ENCODE results near the gene SORCS2. TPM values are rescaled to one million over a fixed set of nuclear protein-coding genes. Genes with fewer than 3 reads are reported as not detected.

The SORCS2 gene
- total and polyA plus RNA-seq, 2 donors (not counting 1 experiment from before 2014, with no cell fraction given) = not detected

GRCh38 chr4:7434141-7434765, 241.9 kb downstream of the SORCS2 start:
- POLR2A ChIA-PET = no interaction called here
- TF ChIP-seq CTCF (IDR thresholded peaks at IDR 0.05) (no peak), EZH2 (IDR thresholded peaks at IDR 0.05; ENCODE audit: borderline replicate concordance, insufficient read depth, low read depth, low read length, poor library complexity, severe bottlenecking) (no peak)

GRCh38 chr4:7434766-7435150, 242.4 kb downstream of the SORCS2 start, which contains the start of gene PSAPL1:
Gene PSAPL1 (minus strand): TSS chr4:7434930. CDS start chr4:7434879, 51 bp downstream.
- Histone ChIP-seq H3K4me1 (ENCODE audit: control insufficient read depth in 2 of 2, insufficient read depth in 2 of 2, low read length in 2 of 2) (no peaks in the 10 kb centered on the region), H3K9ac (ENCODE audit: low read length) (no peak within 1 kb of the TSS), H2AFZ (ENCODE audit: insufficient read depth, low read depth, low read length, poor library complexity, severe bottlenecking) (no peak within 1 kb of the TSS), H3K27ac (ENCODE audit: low read length in 2 of 2) (no peak within 1 kb of the TSS), H3K27me3 (replicated peaks in 1 of 4; ENCODE audit: control extremely low read depth in 1 of 4, control insufficient read depth in 3 of 4, insufficient read depth in 4 of 4, low read length in 3 of 4) (no peaks in the 10 kb centered on the region), H3K4me2 (replicated peaks; ENCODE audit: low read depth, low read length, poor library complexity, severe bottlenecking) (no peak within 1 kb of the TSS), H4K20me1 (ENCODE audit: control insufficient read depth, insufficient read depth, low read length, poor library complexity, severe bottlenecking) (no peaks in the 10 kb centered on the region), H3K9me3 (ENCODE audit: control extremely low read depth in 1 of 3, control insufficient read depth in 2 of 3, insufficient read depth in 1 of 3, low read length in 2 of 3) (peaks cover 0 to 9% (median 0%) of the 10 kb centered on the region in 3 donors), H3K4me3 (ENCODE audit: control extremely low read depth in 1 of 5, extremely low read depth in 1 of 5, insufficient read depth in 1 of 5, low read depth in 2 of 5, low read length in 4 of 5) (no peak within 1 kb of the TSS), H3K79me2 (ENCODE audit: control insufficient read depth, insufficient read depth, low read length) (no peaks in the 10 kb centered on the region), H3K36me3 (replicated peaks in 1 of 2; ENCODE audit: control extremely low read depth in 1 of 2, control insufficient read depth in 1 of 2, extremely low read depth in 1 of 2, insufficient read depth in 2 of 2, low read length in 1 of 2) (no peaks in the 10 kb centered on the region)
- TF ChIP-seq EZH2 (IDR thresholded peaks at IDR 0.05; ENCODE audit: borderline replicate concordance, insufficient read depth, low read depth, low read length, poor library complexity, severe bottlenecking) (no peak), CTCF (IDR thresholded peaks at IDR 0.05) (no peak)
- CTCF ChIA-PET = no interaction called here
- DNase-seq (no peak), ATAC-seq (ENCODE audit: low read depth) (no peak)
- no peak within 1 kb of the TSS for H3K4me3 Mint-ChIP-seq
- WGBS (ENCODE audit: insufficient coverage) = 48% methylated on average over 6 of the region's 7 CpGs
- POLR2A ChIA-PET = no interaction called here
- H3K27ac Mint-ChIP-seq = no peak within 1 kb of the TSS
- H3K27me3 Mint-ChIP-seq = no peaks in the 10 kb centered on the region
- intact Hi-C loops (cut with micrococcal nuclease) = no loop called here
- no peaks in the 10 kb centered on the region for H3K4me1 Mint-ChIP-seq
- H3K9me3 Mint-ChIP-seq (ENCODE audit: insufficient read depth) = no peaks in the 10 kb centered on the region

More at GRCh38 chr4:7434141-7434765, 241.9 kb downstream of the SORCS2 start:
- Histone ChIP-seq H3K4me3 (ENCODE audit: control extremely low read depth in 1 of 5, extremely low read depth in 1 of 5, insufficient read depth in 1 of 5, low read depth in 2 of 5, low read length in 4 of 5) (no peak overlapping the region), H3K9ac (ENCODE audit: low read length) (no peak overlapping the region), H3K79me2 (ENCODE audit: control insufficient read depth, insufficient read depth, low read length) (no peaks in the 10 kb centered on the region), H3K4me2 (replicated peaks; ENCODE audit: low read depth, low read length, poor library complexity, severe bottlenecking) (no peak overlapping the region), H3K27me3 (replicated peaks in 1 of 4; ENCODE audit: control extremely low read depth in 1 of 4, control insufficient read depth in 3 of 4, insufficient read depth in 4 of 4, low read length in 3 of 4) (no peaks in the 10 kb centered on the region), H3K27ac (ENCODE audit: low read length in 2 of 2) (no peak overlapping the region), H3K4me1 (ENCODE audit: control insufficient read depth in 2 of 2, insufficient read depth in 2 of 2, low read length in 2 of 2) (no peaks in the 10 kb centered on the region), H4K20me1 (ENCODE audit: control insufficient read depth, insufficient read depth, low read length, poor library complexity, severe bottlenecking) (no peaks in the 10 kb centered on the region), H3K36me3 (replicated peaks in 1 of 2; ENCODE audit: control extremely low read depth in 1 of 2, control insufficient read depth in 1 of 2, extremely low read depth in 1 of 2, insufficient read depth in 2 of 2, low read length in 1 of 2) (no peaks in the 10 kb centered on the region), H3K9me3 (ENCODE audit: control extremely low read depth in 1 of 3, control insufficient read depth in 2 of 3, insufficient read depth in 1 of 3, low read length in 2 of 3) (peaks cover 0 to 9% (median 0%) of the 10 kb centered on the region in 3 donors), H2AFZ (ENCODE audit: insufficient read depth, low read depth, low read length, poor library complexity, severe bottlenecking) (no peak overlapping the region)
- no peaks in the 10 kb centered on the region for H3K27me3 Mint-ChIP-seq
- CTCF ChIA-PET = no interaction called here
- 94% methylated on average over 26 of the region's 26 CpGs for WGBS (ENCODE audit: insufficient coverage)
- DNase-seq (no peak), ATAC-seq (ENCODE audit: low read depth) (no peak)
- intact Hi-C loops (cut with micrococcal nuclease) = no loop called here
- H3K4me1 Mint-ChIP-seq = no peaks in the 10 kb centered on the region
- no peak overlapping the region for H3K27ac Mint-ChIP-seq
- H3K4me3 Mint-ChIP-seq = no peak overlapping the region
- H3K9me3 Mint-ChIP-seq (ENCODE audit: insufficient read depth) = no peaks in the 10 kb centered on the region
